Chondrocyte (in vitro differentiated cells): Measurements from ENCODE around the gene DOCK2. TPM values are rescaled to one million over a fixed set of nuclear protein-coding genes. Genes with fewer than 3 reads are reported as not detected.

ENCODE experiments used
- DNase-seq: peaks from one replicate; pipeline ENCODE4 v3.0.0; 2021; ENCODE audit warnings: mixed read lengths, low spot score
- H3K27ac Mint-ChIP-seq: one replicate; pipeline ENCODE4 v1.8.0; 2021; ENCODE audit warnings: mild to moderate bottlenecking, moderate library complexity, mixed read lengths; ENCODE audit not compliant: unreplicated experiment
- H3K27me3 Mint-ChIP-seq: 2 replicates; pipeline ENCODE4 v1.8.0; 2021; ENCODE audit warnings: low read depth, mixed read lengths
- H3K36me3 Mint-ChIP-seq: 2 replicates; pipeline ENCODE4 v1.8.0; 2021; ENCODE audit warnings: low read depth, mixed read lengths
- H3K4me1 Mint-ChIP-seq: 2 replicates; pipeline ENCODE4 v1.8.0; 2021; ENCODE audit warnings: low read depth, mild to moderate bottlenecking, mixed read lengths
- H3K4me3 Mint-ChIP-seq: one replicate; pipeline ENCODE4 v1.8.0; 2021; ENCODE audit warnings: mild to moderate bottlenecking, moderate library complexity, mixed read lengths; ENCODE audit not compliant: unreplicated experiment
- H3K9me3 Mint-ChIP-seq: 2 replicates; pipeline ENCODE4 v1.8.0; 2021; ENCODE audit warnings: low read depth, mixed read lengths
- CTCF ChIP-seq: fragments of 200-600 bp; sonication (generic); IDR thresholded peaks from 2 replicates; pipeline ENCODE4 v1.5.0; 2021; ENCODE audit warnings: antibody characterized with exemption, mild to moderate bottlenecking, moderate library complexity
- total RNA-seq: library from RNA; stranded (reverse); gene quantifications from 3 replicates; pipeline ENCODE4 v1.2.1, GENCODE V29; 2021

DOCK2 gene
- total RNA-seq, 1 donor from 2014 or later, result 3.1 TPM

- Mint-ChIP-seq H3K9me3 (peaks cover 8% of the 10 kb centered on the region), H3K27me3 (peaks cover 4% of the 10 kb centered on the region), H3K4me3 (no peak overlapping the region), H3K36me3 (no peaks in the 10 kb centered on the region), H3K4me1 (peaks cover 12% of the 10 kb centered on the region), H3K27ac (no peak overlapping the region)
- DNase-seq, result no peak
- no peak for TF ChIP-seq CTCF
Observed at GRCh38 chr5:170120576-170120975, 483.5 kb downstream of the DOCK2 start.

GRCh38 chr5:170121321-170121720 is 484.2 kb downstream of the DOCK2 start:
- no peak overlapping the region for H3K27ac Mint-ChIP-seq
- TF ChIP-seq CTCF, result no peak
- H3K9me3 Mint-ChIP-seq, result peaks cover 12% of the 10 kb centered on the region

GRCh38 chr5:170126061-170126460 is 489.0 kb downstream of the DOCK2 start:
- TF ChIP-seq CTCF, result no peak
- DNase-seq, result no peak
- Mint-ChIP-seq H3K4me3 (no peak overlapping the region), H3K36me3 (peaks cover 10% of the 10 kb centered on the region), H3K4me1 (peaks cover 9% of the 10 kb centered on the region), H3K9me3 (peaks cover 32% of the 10 kb centered on the region), H3K27ac (no peak overlapping the region), H3K27me3 (no peaks in the 10 kb centered on the region)

More at GRCh38 chr5:170121321-170121720, 484.2 kb downstream of the DOCK2 start:
- no peak for DNase-seq
- H3K36me3 Mint-ChIP-seq, result peaks cover 6% of the 10 kb centered on the region
- H3K4me1 Mint-ChIP-seq, result peaks cover 12% of the 10 kb centered on the region
- no peak overlapping the region for H3K4me3 Mint-ChIP-seq
- peaks cover 4% of the 10 kb centered on the region for H3K27me3 Mint-ChIP-seq

- TF ChIP-seq CTCF, result no peak
- no peak overlapping the region for H3K27ac Mint-ChIP-seq
- no peaks in the 10 kb centered on the region for H3K27me3 Mint-ChIP-seq
- peaks cover 10% of the 10 kb centered on the region for H3K36me3 Mint-ChIP-seq
- no peak overlapping the region for H3K4me3 Mint-ChIP-seq
- H3K9me3 Mint-ChIP-seq, result peaks cover 32% of the 10 kb centered on the region
- no peak for DNase-seq
- H3K4me1 Mint-ChIP-seq, result peaks cover 7% of the 10 kb centered on the region
Observed at GRCh38 chr5:170126626-170127025, 489.6 kb downstream of the DOCK2 start.

GRCh38 chr5:170131235-170131634 is 494.2 kb downstream of the DOCK2 start:
- Mint-ChIP-seq H3K4me3 (no peak overlapping the region), H3K27me3 (no peaks in the 10 kb centered on the region), H3K9me3 (peaks cover 21% of the 10 kb centered on the region), H3K27ac (no peak overlapping the region), H3K36me3 (peaks cover 4% of the 10 kb centered on the region), H3K4me1 (peaks cover 40% of the 10 kb centered on the region)
- TF ChIP-seq CTCF, result no peak
- DNase-seq, result no peak
